ENCODE data around the gene PFDN2. TPM values are rescaled to one million over a fixed set of nuclear protein-coding genes. Genes with fewer than 3 reads are reported as not detected.
A peak's percentile ranks its signal among the peaks of the same experiment; 100 is the strongest.

The PFDN2 gene
- total RNA-seq, 1 experiment from 2014 or later = 98.6 TPM

DNA sequence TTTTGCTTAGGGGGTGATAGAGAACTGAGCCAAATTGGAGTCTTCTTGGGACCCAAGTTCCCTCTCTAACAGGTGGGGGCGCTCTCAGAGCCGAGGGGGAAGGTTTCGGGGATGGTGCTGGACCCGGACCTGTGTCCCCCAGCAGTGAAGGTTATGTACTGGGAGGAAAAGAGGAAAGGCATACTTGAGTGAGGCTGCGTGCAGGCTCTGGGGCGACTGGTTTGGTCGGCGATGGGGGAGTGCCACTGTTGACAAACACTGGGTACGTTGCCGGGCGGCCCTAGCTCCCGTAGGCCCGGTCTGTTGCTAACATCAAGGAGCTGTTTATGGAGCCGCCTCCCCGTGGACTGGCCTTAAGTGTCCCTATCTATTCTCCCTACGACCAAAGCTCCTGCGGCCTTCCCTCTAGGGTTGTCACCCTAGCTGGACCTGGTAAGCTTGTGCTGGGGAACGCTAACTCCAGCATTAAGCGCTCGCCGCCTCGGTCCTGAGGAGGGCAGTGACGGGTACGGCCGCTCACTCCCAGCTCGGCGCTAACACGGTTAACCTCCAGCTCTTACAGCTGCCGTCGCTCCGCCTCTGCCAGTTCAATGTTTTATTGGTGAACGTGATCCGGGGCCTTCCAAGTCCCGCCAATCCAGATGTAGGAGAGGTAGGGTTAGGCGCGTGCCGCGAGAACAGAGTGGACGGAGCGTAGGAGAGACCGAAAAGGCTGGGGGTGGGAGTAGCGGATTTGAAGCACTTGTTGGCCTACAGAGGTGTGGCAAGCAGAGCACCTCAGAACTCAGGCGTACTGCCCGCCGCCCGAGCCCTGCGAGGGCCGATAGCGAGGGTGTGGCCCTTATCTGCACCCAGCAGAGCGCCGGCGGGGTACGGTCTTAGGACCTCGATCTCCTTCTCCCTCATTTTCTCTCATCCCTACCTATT is 48.2 kb upstream of the PFDN2 start, which contains the start of gene PPOX:
TSS of gene PPOX (plus strand) at position 685 of the 927 bp plus-strand sequence. CDS start 422 bp downstream, outside the sequence.
- Histone ChIP-seq H3K36me3 (ENCODE audit: control insufficient read depth, insufficient read depth, low read length) (peaks cover 4% of the 10 kb centered on the region; the same call in 1 of the 2 replicates), H3K4me1 (ENCODE audit: control insufficient read depth, insufficient read depth, low read length) (peaks cover 18% of the 10 kb centered on the region), H3K4me3 (ENCODE audit: low read depth in 2 of 2, low read length in 2 of 2) (peak within 1 kb of the TSS; percentile 83 to 88), H3K27me3 (ENCODE audit: control insufficient read depth, insufficient read depth, low read length) (no peaks in the 10 kb centered on the region), H3K27ac (ENCODE audit: low read length) (peak within 1 kb of the TSS; percentile 89), H3K9me3 (ENCODE audit: control insufficient read depth, insufficient read depth, low read depth, low read length) (no peaks in the 10 kb centered on the region)
- ChIA-PET CTCF (interaction anchor here (0.5 to 1.0 kb wide), 5 partner anchors 11 to 251 kb away, joined by 3 to 7 read pairs (median 4); partner anchors contain the start of gene B4GALT3), POLR2A (interaction anchor here (0.6 to 1.4 kb wide), 4 partner anchors 13 to 147 kb away, joined by 3 to 5 read pairs (median 3); partner anchors contain the start of genes DEDD, F11R and UFC1)
- intact Hi-C loops (cut with micrococcal nuclease; ENCODE audit: unreplicated experiment) = no loop called here
- in situ Hi-C loops (cut with HindIII; ENCODE audit: low pct_unique_long_range_greater_than_20kb, low sequenced_read_pairs) = no loop called here
- TF ChIP-seq POLR2AphosphoS5 (IDR thresholded peaks at IDR 0.05; ENCODE audit: low read depth, low read length) (peak; percentile 83), TCF7L2 (IDR thresholded peaks at IDR 0.05; ENCODE audit: low read depth, low read length) (peak; percentile 91), SIN3A (IDR thresholded peaks at IDR 0.05; ENCODE audit: borderline replicate concordance, insufficient read depth, low read depth, low read length) (no peak; the same call in none of the 2 replicates)
- TF ChIP-seq, protein P1, sequence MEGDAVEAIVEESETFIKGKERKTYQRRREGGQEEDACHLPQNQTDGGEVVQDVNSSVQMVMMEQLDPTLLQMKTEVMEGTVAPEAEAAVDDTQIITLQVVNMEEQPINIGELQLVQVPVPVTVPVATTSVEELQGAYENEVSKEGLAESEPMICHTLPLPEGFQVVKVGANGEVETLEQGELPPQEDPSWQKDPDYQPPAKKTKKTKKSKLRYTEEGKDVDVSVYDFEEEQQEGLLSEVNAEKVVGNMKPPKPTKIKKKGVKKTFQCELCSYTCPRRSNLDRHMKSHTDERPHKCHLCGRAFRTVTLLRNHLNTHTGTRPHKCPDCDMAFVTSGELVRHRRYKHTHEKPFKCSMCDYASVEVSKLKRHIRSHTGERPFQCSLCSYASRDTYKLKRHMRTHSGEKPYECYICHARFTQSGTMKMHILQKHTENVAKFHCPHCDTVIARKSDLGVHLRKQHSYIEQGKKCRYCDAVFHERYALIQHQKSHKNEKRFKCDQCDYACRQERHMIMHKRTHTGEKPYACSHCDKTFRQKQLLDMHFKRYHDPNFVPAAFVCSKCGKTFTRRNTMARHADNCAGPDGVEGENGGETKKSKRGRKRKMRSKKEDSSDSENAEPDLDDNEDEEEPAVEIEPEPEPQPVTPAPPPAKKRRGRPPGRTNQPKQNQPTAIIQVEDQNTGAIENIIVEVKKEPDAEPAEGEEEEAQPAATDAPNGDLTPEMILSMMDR (IDR thresholded peaks at IDR 0.05) = peak; percentile 79
- TF ChIP-seq, protein P2, sequence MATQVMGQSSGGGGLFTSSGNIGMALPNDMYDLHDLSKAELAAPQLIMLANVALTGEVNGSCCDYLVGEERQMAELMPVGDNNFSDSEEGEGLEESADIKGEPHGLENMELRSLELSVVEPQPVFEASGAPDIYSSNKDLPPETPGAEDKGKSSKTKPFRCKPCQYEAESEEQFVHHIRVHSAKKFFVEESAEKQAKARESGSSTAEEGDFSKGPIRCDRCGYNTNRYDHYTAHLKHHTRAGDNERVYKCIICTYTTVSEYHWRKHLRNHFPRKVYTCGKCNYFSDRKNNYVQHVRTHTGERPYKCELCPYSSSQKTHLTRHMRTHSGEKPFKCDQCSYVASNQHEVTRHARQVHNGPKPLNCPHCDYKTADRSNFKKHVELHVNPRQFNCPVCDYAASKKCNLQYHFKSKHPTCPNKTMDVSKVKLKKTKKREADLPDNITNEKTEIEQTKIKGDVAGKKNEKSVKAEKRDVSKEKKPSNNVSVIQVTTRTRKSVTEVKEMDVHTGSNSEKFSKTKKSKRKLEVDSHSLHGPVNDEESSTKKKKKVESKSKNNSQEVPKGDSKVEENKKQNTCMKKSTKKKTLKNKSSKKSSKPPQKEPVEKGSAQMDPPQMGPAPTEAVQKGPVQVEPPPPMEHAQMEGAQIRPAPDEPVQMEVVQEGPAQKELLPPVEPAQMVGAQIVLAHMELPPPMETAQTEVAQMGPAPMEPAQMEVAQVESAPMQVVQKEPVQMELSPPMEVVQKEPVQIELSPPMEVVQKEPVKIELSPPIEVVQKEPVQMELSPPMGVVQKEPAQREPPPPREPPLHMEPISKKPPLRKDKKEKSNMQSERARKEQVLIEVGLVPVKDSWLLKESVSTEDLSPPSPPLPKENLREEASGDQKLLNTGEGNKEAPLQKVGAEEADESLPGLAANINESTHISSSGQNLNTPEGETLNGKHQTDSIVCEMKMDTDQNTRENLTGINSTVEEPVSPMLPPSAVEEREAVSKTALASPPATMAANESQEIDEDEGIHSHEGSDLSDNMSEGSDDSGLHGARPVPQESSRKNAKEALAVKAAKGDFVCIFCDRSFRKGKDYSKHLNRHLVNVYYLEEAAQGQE (IDR thresholded peaks at IDR 0.05; ENCODE audit: insufficient read depth in 1 of 2, low read depth in 2 of 2, low read length in 1 of 2) = no peak
- BruUV-seq (replicated peaks) = no TSS peak
- ATAC-seq (peak; percentile 96), DNase-seq (ENCODE audit: low read depth, low spot score) (peak; percentile 94)

DNA sequence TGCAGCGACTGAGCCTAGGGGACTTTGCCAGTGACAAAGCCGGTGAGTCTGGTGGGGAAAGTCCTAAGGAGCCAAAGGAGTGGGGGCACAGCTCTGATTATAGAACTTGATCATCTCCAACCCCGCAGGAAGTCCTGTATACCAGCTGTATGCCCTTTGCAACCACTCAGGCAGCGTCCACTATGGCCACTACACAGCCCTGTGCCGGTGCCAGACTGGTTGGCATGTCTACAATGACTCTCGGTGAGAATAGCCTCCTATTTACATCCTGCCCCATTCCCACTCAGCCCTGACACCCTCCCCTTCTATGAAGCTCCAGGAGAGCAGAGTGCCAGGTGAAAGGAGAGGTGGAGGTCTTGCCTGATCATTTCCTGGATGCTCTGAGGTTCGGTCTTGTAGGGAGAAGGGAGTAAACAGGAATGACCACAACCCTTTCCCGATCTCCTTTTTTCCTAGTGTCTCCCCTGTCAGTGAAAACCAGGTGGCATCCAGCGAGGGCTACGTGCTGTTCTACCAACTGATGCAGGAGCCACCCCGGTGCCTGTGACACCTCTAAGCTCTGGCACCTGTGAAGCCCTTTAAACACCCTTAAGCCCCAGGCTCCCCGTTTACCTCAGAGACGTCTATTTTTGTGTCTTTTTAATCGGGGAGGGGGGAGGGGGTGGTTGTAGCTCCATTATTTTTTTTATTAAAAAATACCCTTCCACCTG is 47.2 kb upstream of the PFDN2 start:
- POLR2A ChIA-PET = interaction anchor here (0.6 to 0.9 kb wide), 2 partner anchors 33 to 146 kb away, joined by 3 read pairs; partner anchors contain the start of gene DEDD
- peaks cover 4% of the 10 kb centered on the region; the same call in 1 of the 2 replicates for H3K36me3 ChIP-seq (ENCODE audit: control insufficient read depth, insufficient read depth, low read length)
- peaks cover 20% of the 10 kb centered on the region for H3K4me1 ChIP-seq (ENCODE audit: control insufficient read depth, insufficient read depth, low read length)
- TF ChIP-seq POLR2AphosphoS5 (IDR thresholded peaks at IDR 0.05; ENCODE audit: low read depth, low read length) (no peak), SIN3A (IDR thresholded peaks at IDR 0.05; ENCODE audit: borderline replicate concordance, insufficient read depth, low read depth, low read length) (no peak), TCF7L2 (IDR thresholded peaks at IDR 0.05; ENCODE audit: low read depth, low read length) (no peak)
- TF ChIP-seq, protein P2 (IDR thresholded peaks at IDR 0.05; ENCODE audit: insufficient read depth in 1 of 2, low read depth in 2 of 2, low read length in 1 of 2) = no peak
- TF ChIP-seq, protein P1 (IDR thresholded peaks at IDR 0.05) = no peak
- ATAC-seq = no peak
- no TSS peak for BruUV-seq (replicated peaks)
- in situ Hi-C loops (cut with HindIII; ENCODE audit: low pct_unique_long_range_greater_than_20kb, low sequenced_read_pairs) = no loop called here
- peak overlapping the region; percentile 83 to 88 for H3K4me3 ChIP-seq (ENCODE audit: low read depth in 2 of 2, low read length in 2 of 2)
- H3K9me3 ChIP-seq (ENCODE audit: control insufficient read depth, insufficient read depth, low read depth, low read length) = no peaks in the 10 kb centered on the region
- no peak for DNase-seq (ENCODE audit: low read depth, low spot score)
- H3K27ac ChIP-seq (ENCODE audit: low read length) = peak overlapping the region; percentile 74; the same call in 1 of the 2 replicates
- no peaks in the 10 kb centered on the region for H3K27me3 ChIP-seq (ENCODE audit: control insufficient read depth, insufficient read depth, low read length)
- CTCF ChIA-PET = interaction anchor here (0.5 to 1.0 kb wide), 4 partner anchors 12 to 252 kb away, joined by 3 to 7 read pairs (median 4); partner anchors contain the start of gene B4GALT3
- intact Hi-C loops (cut with micrococcal nuclease; ENCODE audit: unreplicated experiment) = no loop called here
